K562 (cell line): Measurements from ENCODE around the gene RASD1. TPM values are rescaled to one million over a fixed set of nuclear protein-coding genes. Genes with fewer than 3 reads are reported as not detected.
A peak's percentile ranks its signal among the peaks of the same experiment; 100 is the strongest.

ENCODE experiments used
- ATAC-seq: fragments of 200-7000 bp; cut with Tn5 transposase; 3 replicates; pipeline ENCODE4 v1.9.1; 2020; ENCODE audit warnings: moderate library complexity
- BruUV-seq: library from RNA; stranded (reverse); fragments of 400-500 nt; replicated peaks from 2 replicates; lab custom pipeline; 2021; lab: Mats Ljungman, UMichigan
- CTCF ChIA-PET: fragments of 300-600 bp; formaldehyde crosslinking; extraction: SDS; loops from one replicate; lab custom pipeline; 2021; ENCODE audit warnings: low intra/inter-chr PET ratio; lab: Yijun Ruan, JAX
- POLR2A ChIA-PET: fragments of 300-600, 350-650 bp; sonication (Branson Sonifier 250); formaldehyde crosslinking; extraction: SDS; loops from one replicate; lab custom pipeline; 2021; ENCODE audit warnings: antibody characterized with exemption, inconsistent platforms; lab: Yijun Ruan, JAX
- DNase-seq, 4 experiments: peaks; one replicate each; pipeline versions ENCODE4 v3.0.0 to v3.0.0-alpha.2; 2011 to 2018; ENCODE audit warnings: low spot score in 3 of 4, mixed read lengths in 3 of 4; ENCODE audit errors: extremely low read depth in 1 of 4
- FAIRE-seq: peaks from 2 replicates; lab custom pipeline; 2011; peaks lifted over from hg19 to GRCh38; lab: Jason Lieb, UNC
- H2AFZ ChIP-seq: 2 replicates; pipeline ENCODE4 v1.6.0; 2011; ENCODE audit warnings: low read depth, low read length, control low read depth, inconsistent platforms
- H3K27ac ChIP-seq: fragments of 200-600 bp; 3 replicates; pipeline ENCODE4 v1.8.0; 2011; ENCODE audit warnings: low read depth, mild to moderate bottlenecking, control low read depth, inconsistent platforms, low read length, moderate library complexity, mixed read lengths; ENCODE audit errors: extremely low read depth
- H3K27me3 ChIP-seq, 2 experiments: fragments of 300-600 bp in 1 of 2; 2 replicates in 1 of 2; 3 replicates in 1 of 2; pipeline versions ENCODE4 v1.6.0 to v1.8.0; 2011; ENCODE audit warnings: inconsistent platforms in 2 of 2, low read length in 2 of 2, mild to moderate bottlenecking in 1 of 2, mixed read lengths in 1 of 2, moderate library complexity in 1 of 2; ENCODE audit not compliant: control insufficient read depth in 2 of 2, insufficient read depth in 2 of 2
- H3K36me3 ChIP-seq: fragments of 300-600 bp; 3 replicates; pipeline ENCODE4 v1.8.0; 2011; ENCODE audit warnings: mild to moderate bottlenecking, low read length, inconsistent platforms; ENCODE audit not compliant: control insufficient read depth, insufficient read depth
- H3K4me1 ChIP-seq, 2 experiments: fragments of 200-600 bp in 1 of 2; replicated peaks in 1 of 2; 2 replicates in 1 of 2; 3 replicates in 1 of 2; pipeline versions ENCODE4 v1.5.1 to v1.8.0; 2011; ENCODE audit warnings: inconsistent platforms in 2 of 2, low read length in 2 of 2, mild to moderate bottlenecking in 1 of 2, mixed read lengths in 1 of 2, moderate library complexity in 1 of 2; ENCODE audit not compliant: control insufficient read depth in 2 of 2, insufficient read depth in 2 of 2
- H3K4me2 ChIP-seq: 2 replicates; pipeline ENCODE4 v1.6.1; 2011; ENCODE audit warnings: low read length, control low read depth, inconsistent platforms, mixed read lengths; ENCODE audit not compliant: insufficient read depth
- H3K4me3 ChIP-seq: fragments of 200-600 bp; sonication (generic), shearing (Covaris generic); 2 replicates; pipeline ENCODE4 v1.5.1; 2016; ENCODE audit warnings: control low read depth, inconsistent platforms
- H3K79me2 ChIP-seq: fragments of 200-600 bp; 3 replicates; pipeline ENCODE4 v1.8.0; 2011; ENCODE audit warnings: low read length, inconsistent platforms; ENCODE audit not compliant: control insufficient read depth, insufficient read depth
- H3K9ac ChIP-seq, 2 experiments: 2 replicates each; pipeline versions ENCODE4 v1.6.0 to v1.6.1; 2011; ENCODE audit warnings: low read depth in 2 of 2, low read length in 2 of 2, control low read depth in 1 of 2, inconsistent platforms in 1 of 2, mild to moderate bottlenecking in 1 of 2, mixed read lengths in 1 of 2; ENCODE audit not compliant: insufficient read depth in 1 of 2
- H3K9me1 ChIP-seq: one replicate; pipeline ENCODE4 v1.6.0; 2011; ENCODE audit warnings: inconsistent platforms, mild to moderate bottlenecking, low read length, moderate library complexity; ENCODE audit not compliant: control insufficient read depth, insufficient read depth
- H3K9me3 ChIP-seq: replicated peaks from 2 replicates; pipeline ENCODE4 v1.5.1; 2011; ENCODE audit warnings: low read depth, low read length, inconsistent platforms; ENCODE audit not compliant: control insufficient read depth, insufficient read depth
- H4K20me1 ChIP-seq: replicated peaks from 2 replicates; pipeline ENCODE4 v1.6.1; 2011; ENCODE audit warnings: low read length, inconsistent platforms, mixed read lengths; ENCODE audit not compliant: control insufficient read depth, insufficient read depth
- ARID1B ChIP-seq: fragments of 450-650 bp; IDR thresholded peaks from 2 replicates; pipeline ENCODE4 v1.6.1; 2016; ENCODE audit warnings: antibody characterized with exemption, mild to moderate bottlenecking, inconsistent platforms
- CBFA2T2 ChIP-seq: fragments of 450-650 bp; conservative IDR thresholded peaks from 2 replicates; pipeline ENCODE4 v1.6.1; 2017; ENCODE audit warnings: mild to moderate bottlenecking
- CBFA2T3 ChIP-seq: fragments of 450-650 bp; IDR thresholded peaks from 2 replicates; pipeline ENCODE4 v1.6.1; 2017
- MIER1 ChIP-seq: fragments of 450-650 bp; IDR thresholded peaks from 2 replicates; pipeline ENCODE4 v1.6.1; 2016; ENCODE audit warnings: antibody characterized with exemption, mild to moderate bottlenecking, low read depth
- NCOR1 ChIP-seq: fragments of 450-650 bp; IDR thresholded peaks from 2 replicates; pipeline ENCODE4 v1.6.1; 2016; ENCODE audit warnings: mild to moderate bottlenecking, moderate library complexity
- PTTG1 ChIP-seq: fragments of 450-650 bp; IDR thresholded peaks from 2 replicates; pipeline ENCODE4 v1.6.1; 2016; ENCODE audit warnings: low read depth, mild to moderate bottlenecking, missing genetic modification characterization, missing compliant biosample characterization
- RFX1 ChIP-seq: fragments of 450-650 bp; IDR thresholded peaks from 2 replicates; pipeline ENCODE4 v1.6.1; 2016; ENCODE audit warnings: mild to moderate bottlenecking, moderate library complexity
- STAT5A ChIP-seq: IDR thresholded peaks from 2 replicates; pipeline ENCODE4 v1.6.1; 2012; ENCODE audit warnings: low read length, inconsistent platforms, borderline replicate concordance
- TCF3 ChIP-seq: sonication (generic); formaldehyde crosslinking; IDR thresholded peaks from 2 replicates; pipeline ENCODE4 v1.4.0; 2020; ENCODE audit warnings: mild to moderate bottlenecking, missing genetic modification reagents
- TFAP4 ChIP-seq: sonication (generic); formaldehyde crosslinking; IDR thresholded peaks from 2 replicates; pipeline ENCODE4 v1.8.0; 2022; ENCODE audit warnings: missing genetic modification reagents, mild to moderate bottlenecking, moderate library complexity, borderline replicate concordance
- ZBTB33 ChIP-seq: sonication (generic); formaldehyde crosslinking; IDR thresholded peaks from 2 replicates; pipeline ENCODE4 v1.8.1; 2023; ENCODE audit warnings: mild to moderate bottlenecking, missing genetic modification reagents
- ZNF3 ChIP-seq: fragments of 250-450 bp; sonication (Bioruptor Pico); IDR thresholded peaks from 2 replicates; pipeline ENCODE4 v1.5.0; 2021; ENCODE audit warnings: mild to moderate bottlenecking, moderate library complexity
- WGBS: fragments of 100-300 bp; shearing (Covaris generic); methylation state at CpG from one replicate; pipeline ENCODE4 v1.1.6; 2016; ENCODE audit warnings: low coverage, mixed read lengths; ENCODE audit not compliant: insufficient coverage; ENCODE audit errors: missing lambda C conversion rate; 5-methylcytosine and 5-hydroxymethylcytosine counted together
- in situ Hi-C: fragments of 300-500 bp; cut with MboI; formaldehyde crosslinking; loops from 4 replicates; pipeline ENCODE4 v1.15.0; 2018; ENCODE audit warnings: inconsistent platforms, mixed read lengths
- intact Hi-C: fragments of 100-400 bp; cut with micrococcal nuclease; formaldehyde crosslinking; loops from 2 replicates; pipeline ENCODE4 v1.14.2; 2022
- polyA plus RNA-seq, 8 experiments: library from polyadenylated mRNA; depleted of rRNA in 4 of 8; stranded (reverse) in 5 of 8; unstranded in 3 of 8; fragments of >200 nt; fragmentation: Nextera tagmentation in 2 of 8; fragmentation: Illumina TruSeq in 1 of 8; extraction: Ambion mirVana in 2 of 8; extraction: Trizol in 1 of 8; gene quantifications; 2 replicates each; pipeline versions ENCODE4 v1.2.1 to v1.2.3, GENCODE V29; 2011 to 2014; ENCODE audit warnings: inconsistent platforms in 1 of 8, missing spikeins in 1 of 8
- total RNA-seq, 7 experiments: library from RNA; depleted of rRNA in 6 of 7; stranded (reverse); fragments of >200 nt in 6 of 7; fragmentation: Illumina TruSeq in 2 of 7; extraction: Trizol in 2 of 7; gene quantifications; 2 replicates each; pipeline versions ENCODE4 v1.2.1 to v1.2.3, GENCODE V29; 2011 to 2021; ENCODE audit warnings: low replicate concordance in 1 of 7

Gene RASD1
- total and polyA plus RNA-seq, 9 of the 15 experiments (the other 6 are each of a cell fraction or from before 2014, with no cell fraction given): 0.11 TPM; not detected in 8

GRCh38 chr17:17508646-17509591, 12.7 kb upstream of the RASD1 start:
- BruUV-seq: no TSS peak

More at GRCh38 chr17:17508646-17509591, 12.7 kb upstream of the RASD1 start:
- no peak overlapping the region for H3K4me3 ChIP-seq
- peaks cover 7% of the 10 kb centered on the region for H3K9me1 ChIP-seq
- H3K4me1 ChIP-seq: peaks cover 14 to 62% of the 10 kb centered on the region in 2 experiments; a peak in 4 of 5 replicates
- peak; percentile 78 for ATAC-seq
- H3K4me2 ChIP-seq: peak overlapping the region; percentile 52
- H3K36me3 ChIP-seq: no peaks in the 10 kb centered on the region
- in situ Hi-C loops (loop anchor here (10.0 kb wide), 1 partner anchor 126 kb away; no protein-coding TSS in a partner anchor), intact Hi-C loops (no loop called here)
- no peaks in the 10 kb centered on the region for H3K27me3 ChIP-seq
- H3K9me3 ChIP-seq: no peaks in the 10 kb centered on the region
- peak; percentile 81 for FAIRE-seq
- no peaks in the 10 kb centered on the region for H4K20me1 ChIP-seq
- H3K9ac ChIP-seq: peak overlapping the region in 1 of 2 experiments; percentile 76; a peak in 2 of 4 replicates
- WGBS: 55% methylated on average over 23 of the region's 33 CpGs
- peak; percentile 54 to 71 (median 62) for DNase-seq
- no peak overlapping the region; the same call in 1 of the 2 replicates for H2AFZ ChIP-seq
- CTCF ChIA-PET: interaction anchor here (0.5 kb wide), 1 partner anchor 26 kb away, joined by 3 read pairs; no protein-coding TSS in a partner anchor
- TF ChIP-seq PTTG1 (tag) (no peak), ZBTB33 (CRISPR knock-in tag) (peak; percentile 58; the same call in 1 of the 2 replicates), CBFA2T3 (peak; percentile 66), TFAP4 (peak; percentile 54; the same call in 1 of the 2 replicates), NCOR1 (peak; percentile 18; the same call in 1 of the 2 replicates), ARID1B (peak; percentile 51; the same call in 1 of the 2 replicates), RFX1 (peak; percentile 25; the same call in 1 of the 2 replicates), MIER1 (no peak), STAT5A (peak; percentile 41; the same call in 1 of the 2 replicates), TCF3 (peak; percentile 62), CBFA2T2 (peak; percentile 55), ZNF3 (CRISPR knock-in tag) (no peak)
- H3K27ac ChIP-seq: peak overlapping the region; percentile 41; the same call in 1 of the 3 replicates
- no peaks in the 10 kb centered on the region for H3K79me2 ChIP-seq
- POLR2A ChIA-PET: interaction anchor here (0.7 to 1.4 kb wide), 2 partner anchors 14 to 153 kb away, joined by 5 read pairs; no protein-coding TSS in a partner anchor
